HG02759 (cell line): ENCODE results near the gene PPP6C.
"Not testable (repeated sequence)": the region's sequence is repeated elsewhere in the genome, so short reads cannot be mapped to it uniquely, and the experiment has no call there.

Source experiments
- ATAC-seq: cut with Tn5 transposase; IDR thresholded peaks from one replicate; pipeline ENCODE4 v1.9.1; 2021; ENCODE audit warnings: mild to moderate bottlenecking, moderate library complexity; ENCODE audit not compliant: unreplicated experiment

Gene PPP6C

GRCh38 chr9:125183054-125183453, 6.5 kb downstream of the PPP6C start:
- no peak for ATAC-seq

DNA sequence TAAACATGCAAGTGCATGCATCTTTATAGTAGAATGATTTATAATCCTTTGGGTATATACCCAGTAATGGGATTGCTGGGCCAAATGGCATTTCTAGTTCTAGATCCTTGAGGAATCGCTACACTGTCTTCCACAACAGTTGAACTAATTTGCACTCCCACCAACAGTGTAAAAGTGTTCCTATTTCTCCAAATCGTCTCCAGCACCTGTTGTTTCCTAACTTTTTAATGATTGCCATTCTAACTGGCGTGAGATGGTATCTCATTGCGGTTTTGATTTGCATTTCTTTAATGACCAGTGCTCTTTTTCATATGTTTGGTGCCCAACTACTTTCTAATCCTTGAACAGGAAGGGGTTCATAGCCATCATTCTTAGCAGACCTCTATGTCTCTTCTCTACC, 7.8 kb downstream of the PPP6C start:
- not testable (repeated sequence) for ATAC-seq

GRCh38 chr9:125180876-125181275, 8.7 kb downstream of the PPP6C start:
- no peak for ATAC-seq

DNA sequence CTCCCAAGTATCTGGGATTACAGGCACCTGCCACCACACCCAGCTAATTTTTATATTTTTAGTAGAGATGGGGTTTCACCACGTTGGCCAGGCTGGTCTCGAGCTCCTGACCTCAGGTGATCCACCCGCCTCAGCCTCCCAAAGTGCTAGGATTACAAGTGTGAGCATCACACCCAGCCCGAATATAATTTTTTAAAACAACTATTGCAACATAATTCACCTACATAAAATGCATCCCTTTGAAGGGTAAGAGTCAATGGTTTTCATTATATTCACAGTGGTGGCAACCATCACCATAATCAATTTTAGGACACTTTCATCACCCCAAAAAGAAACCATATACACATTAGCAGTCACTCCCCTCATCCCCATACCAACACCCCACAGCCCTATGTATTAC, 9.8 kb downstream of the PPP6C start:
- ATAC-seq = not testable (repeated sequence)

DNA sequence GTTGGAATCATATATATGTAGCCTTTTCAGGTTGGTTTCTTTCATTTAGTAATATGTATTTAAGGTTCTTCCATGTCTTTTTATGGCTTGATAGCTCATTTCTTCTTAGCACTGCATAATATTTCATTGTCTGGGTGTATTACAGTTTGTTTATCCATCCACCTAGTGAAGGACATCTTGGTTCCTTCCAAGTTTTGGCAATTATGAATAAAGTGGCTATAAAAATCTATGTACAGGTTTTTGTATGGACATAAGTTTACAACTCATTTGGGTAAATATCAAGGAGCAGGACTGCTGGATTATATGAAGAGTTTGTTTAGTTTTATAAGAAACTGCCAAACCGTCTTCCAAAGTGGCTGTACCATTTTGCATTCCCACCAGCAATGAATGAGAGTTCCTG, 11.7 kb downstream of the PPP6C start:
- no peak for ATAC-seq

- no peak for ATAC-seq
These were observed 13.0 kb downstream of the PPP6C start for GRCh38 chr9:125176636-125177035.

- no peak for ATAC-seq
These were observed 17.4 kb downstream of the PPP6C start for GRCh38 chr9:125172031-125172755.

- no peak for ATAC-seq
These were observed 19.7 kb downstream of the PPP6C start for GRCh38 chr9:125169895-125170294.

GRCh38 chr9:125166762-125167161, 22.8 kb downstream of the PPP6C start:
- ATAC-seq = no peak

GRCh38 chr9:125162891-125163290, 26.7 kb downstream of the PPP6C start:
- not testable (repeated sequence) for ATAC-seq

- ATAC-seq = no peak
These were observed 28.2 kb downstream of the PPP6C start for GRCh38 chr9:125161284-125161918.

GRCh38 chr9:125160750-125161149, 28.9 kb downstream of the PPP6C start:
- no peak for ATAC-seq

DNA sequence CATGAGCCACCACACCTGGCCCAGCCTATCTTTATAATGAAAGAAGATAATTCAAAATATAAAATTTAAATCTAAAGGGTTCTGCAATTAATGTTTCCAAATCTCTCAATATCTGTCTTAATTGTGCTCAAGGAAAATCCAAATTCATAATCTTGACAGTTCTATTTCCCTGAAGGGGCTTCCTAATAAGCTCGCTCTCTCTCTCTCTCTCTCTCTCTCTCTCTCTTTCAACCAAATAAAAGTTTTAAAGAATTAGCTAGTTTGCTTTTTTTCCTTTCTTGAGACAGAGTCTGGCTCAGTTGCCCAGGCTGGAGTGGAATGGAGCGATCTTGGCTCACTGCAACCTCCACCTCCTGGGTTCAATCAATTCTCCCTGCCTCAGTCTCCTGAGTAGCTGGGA, 33.1 kb downstream of the PPP6C start:
- no peak for ATAC-seq

DNA sequence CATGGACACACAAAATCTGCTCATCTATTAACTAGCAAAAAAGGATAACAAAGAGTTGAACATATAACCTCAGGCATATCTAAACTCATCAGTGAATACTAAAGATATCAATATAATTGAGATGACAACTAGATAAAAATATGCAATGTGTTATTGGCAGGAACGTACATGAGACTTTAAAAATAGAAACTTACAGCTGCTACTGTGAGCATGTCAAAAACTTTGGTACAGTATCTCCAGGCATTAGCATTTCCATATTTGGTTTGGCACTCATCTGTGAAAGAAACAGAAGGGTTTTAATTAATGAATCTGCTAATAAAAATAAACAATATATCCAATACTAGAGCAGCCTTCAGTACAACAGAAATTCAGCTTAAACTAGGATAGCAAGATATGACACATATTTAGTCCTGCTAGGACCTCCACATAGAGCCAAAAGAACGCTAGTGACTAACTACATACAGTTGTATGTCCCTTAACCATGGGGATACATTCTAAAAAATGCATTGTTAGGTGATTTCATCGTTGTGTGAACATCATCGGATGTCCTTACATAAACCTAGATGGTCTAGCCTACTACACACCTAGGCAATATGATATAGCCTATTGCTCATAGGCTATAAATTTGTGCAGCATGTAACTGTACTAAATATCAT, 35.8 kb downstream of the PPP6C start:
- no peak for ATAC-seq

- ATAC-seq = no peak
These were observed 37.9 kb downstream of the PPP6C start for GRCh38 chr9:125151730-125152129.

- ATAC-seq = no peak
These were observed 39.0 kb downstream of the PPP6C start for GRCh38 chr9:125150349-125151245.

GRCh38 chr9:125147401-125147951, 42.1 kb downstream of the PPP6C start:
- no peak for ATAC-seq

- no peak for ATAC-seq
These were observed 43.4 kb downstream of the PPP6C start for GRCh38 chr9:125146247-125146646.

DNA sequence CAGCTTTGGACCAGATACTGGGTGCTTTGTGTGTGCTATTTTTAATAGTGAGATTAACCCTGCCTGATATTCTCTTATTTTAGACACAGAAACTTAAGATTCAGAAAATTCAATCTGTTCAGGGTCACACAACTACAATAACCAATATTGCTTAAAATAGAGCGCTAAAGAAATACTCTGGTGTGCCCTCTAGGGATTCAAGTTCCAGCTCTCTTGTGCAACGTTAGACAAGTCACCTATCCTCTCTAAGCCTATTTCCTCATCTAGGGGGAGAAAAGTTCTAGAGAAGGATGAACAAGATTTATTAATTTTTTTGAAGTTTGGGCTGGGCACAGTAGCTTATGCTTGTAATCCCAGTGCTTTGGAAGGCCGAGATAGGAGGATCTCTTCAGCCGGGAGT, 44.2 kb downstream of the PPP6C start:
- ATAC-seq = no peak

GRCh38 chr9:125143377-125144090, 46.1 kb downstream of the PPP6C start, which contains the start of gene SCAI:
Gene SCAI (minus strand): TSS chr9:125143528. CDS start chr9:125143437, 91 bp downstream.
- peak; percentile 97 for ATAC-seq
